ENCODE data around the gene ITIH4.

Gene ITIH4

DNA sequence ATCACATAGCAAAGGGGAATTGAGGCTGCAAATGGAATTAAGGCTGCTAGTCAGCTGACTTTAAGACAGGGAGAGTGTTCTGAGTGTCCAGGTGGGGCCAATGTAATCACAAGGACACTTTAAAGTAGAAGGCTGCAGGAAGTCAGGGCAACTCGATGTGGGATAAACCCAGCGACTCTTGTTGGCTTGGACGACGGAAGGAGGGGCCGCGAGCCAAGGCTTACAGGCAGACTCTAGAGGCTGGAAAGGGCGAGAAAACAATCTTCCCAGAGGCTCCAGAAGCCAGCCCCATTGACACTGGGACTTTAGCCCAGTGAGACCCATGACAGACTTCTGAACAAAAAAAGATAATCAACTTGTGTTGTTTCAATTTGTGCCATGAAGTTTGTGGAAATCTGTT lies 17.3 kb upstream of the ITIH4 start:
- peaks cover 34% of the 10 kb centered on the region for H3K36me3 ChIP-seq (ENCODE audit: insufficient read depth, low read length)
- no peaks in the 10 kb centered on the region for H3K27me3 ChIP-seq (ENCODE audit: insufficient read depth, low read length, poor library complexity)
- H4K20me1 ChIP-seq (ENCODE audit: insufficient read depth, low read length): no peaks in the 10 kb centered on the region
- TF ChIP-seq EZH2 (IDR thresholded peaks at IDR 0.05; ENCODE audit: borderline replicate concordance, low read depth, low read length, severe bottlenecking) (no peak), CTCF (IDR thresholded peaks at IDR 0.05; ENCODE audit: borderline replicate concordance, extremely low read depth, low read length, poor library complexity, severe bottlenecking) (no peak)
- no peak overlapping the region for H2AFZ ChIP-seq (ENCODE audit: low read depth, low read length)
- no peak for ATAC-seq (ENCODE audit: insufficient read depth, low read depth)
- no peak overlapping the region for H3K27ac ChIP-seq (ENCODE audit: low read length)
- H3K79me2 ChIP-seq (ENCODE audit: insufficient read depth, low read length): no peaks in the 10 kb centered on the region
- no peaks in the 10 kb centered on the region for H3K4me1 ChIP-seq (ENCODE audit: insufficient read depth, low read length)
- H3K4me2 ChIP-seq (ENCODE audit: insufficient read depth, low read length): no peak overlapping the region
- no peaks in the 10 kb centered on the region for H3K9me3 ChIP-seq (ENCODE audit: insufficient read depth, low read length, severe bottlenecking)
- no peak for DNase-seq
- H3K4me3 ChIP-seq (ENCODE audit: low read depth in 1 of 2, low read length in 2 of 2): no peak overlapping the region
- H3K9ac ChIP-seq (ENCODE audit: low read depth, low read length): no peak overlapping the region

DNA sequence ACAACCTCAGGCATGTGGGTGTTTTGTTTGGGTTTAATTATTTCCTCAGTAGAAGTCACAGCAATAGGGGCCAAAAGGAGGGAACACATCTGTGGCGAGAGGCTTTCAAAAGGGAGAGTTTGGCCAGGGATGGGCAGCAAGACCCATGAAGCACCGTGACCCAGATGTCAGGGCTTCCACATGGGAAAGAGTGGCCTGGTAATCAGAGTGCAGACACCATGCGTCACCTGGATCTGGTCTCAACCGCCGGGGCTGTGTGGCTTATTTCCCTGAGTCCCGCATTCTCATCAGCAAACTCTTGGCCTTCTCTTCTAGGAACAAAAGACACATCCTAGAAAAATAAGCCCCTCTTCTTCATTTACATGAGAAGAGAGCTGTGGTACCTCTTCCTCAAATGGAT lies 16.8 kb upstream of the ITIH4 start:
- no peak overlapping the region for H2AFZ ChIP-seq (ENCODE audit: low read depth, low read length)
- no peak overlapping the region for H3K27ac ChIP-seq (ENCODE audit: low read length)
- H3K9me3 ChIP-seq (ENCODE audit: insufficient read depth, low read length, severe bottlenecking): no peaks in the 10 kb centered on the region
- H3K79me2 ChIP-seq (ENCODE audit: insufficient read depth, low read length): no peaks in the 10 kb centered on the region
- H3K9ac ChIP-seq (ENCODE audit: low read depth, low read length): no peak overlapping the region
- no peak for DNase-seq
- no peak for ATAC-seq (ENCODE audit: insufficient read depth, low read depth)
- H3K27me3 ChIP-seq (ENCODE audit: insufficient read depth, low read length, poor library complexity): no peaks in the 10 kb centered on the region
- H3K4me1 ChIP-seq (ENCODE audit: insufficient read depth, low read length): no peaks in the 10 kb centered on the region
- H3K36me3 ChIP-seq (ENCODE audit: insufficient read depth, low read length): peaks cover 37% of the 10 kb centered on the region
- no peak overlapping the region for H3K4me2 ChIP-seq (ENCODE audit: insufficient read depth, low read length)
- H3K4me3 ChIP-seq (ENCODE audit: low read depth in 1 of 2, low read length in 2 of 2): no peak overlapping the region
- TF ChIP-seq EZH2 (IDR thresholded peaks at IDR 0.05; ENCODE audit: borderline replicate concordance, low read depth, low read length, severe bottlenecking) (no peak), CTCF (IDR thresholded peaks at IDR 0.05; ENCODE audit: borderline replicate concordance, extremely low read depth, low read length, poor library complexity, severe bottlenecking) (no peak)
- no peaks in the 10 kb centered on the region for H4K20me1 ChIP-seq (ENCODE audit: insufficient read depth, low read length)

DNA sequence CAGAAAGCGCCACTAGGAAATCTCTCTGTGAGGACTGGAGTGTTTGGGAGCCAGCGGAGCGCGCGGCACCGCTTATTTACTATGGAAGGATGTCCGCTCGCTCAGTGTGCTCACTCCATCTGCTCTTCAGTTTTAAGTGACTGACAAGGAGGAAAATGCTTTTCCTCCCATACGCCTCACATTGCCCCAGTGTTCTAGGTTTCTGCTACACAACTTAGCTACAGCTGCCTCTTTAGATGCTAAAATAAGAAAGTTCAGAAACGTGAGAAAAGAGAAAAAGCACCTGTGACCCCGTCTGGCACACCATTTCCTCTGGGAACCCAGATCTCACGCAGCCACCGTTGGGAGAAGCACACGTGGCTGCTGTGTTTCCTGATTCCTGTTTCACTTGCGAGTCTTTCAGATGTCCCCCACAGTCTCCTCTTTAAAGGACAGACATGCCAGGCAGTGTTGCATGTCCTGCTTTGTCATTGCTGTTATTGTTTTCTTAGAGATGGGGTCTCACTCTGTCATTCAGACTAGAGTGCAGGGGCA lies 16.0 kb upstream of the ITIH4 start:
- H3K79me2 ChIP-seq (ENCODE audit: insufficient read depth, low read length): no peaks in the 10 kb centered on the region
- TF ChIP-seq CTCF (IDR thresholded peaks at IDR 0.05; ENCODE audit: borderline replicate concordance, extremely low read depth, low read length, poor library complexity, severe bottlenecking) (no peak), EZH2 (IDR thresholded peaks at IDR 0.05; ENCODE audit: borderline replicate concordance, low read depth, low read length, severe bottlenecking) (no peak)
- no peak overlapping the region for H3K9ac ChIP-seq (ENCODE audit: low read depth, low read length)
- no peak overlapping the region for H2AFZ ChIP-seq (ENCODE audit: low read depth, low read length)
- H3K4me2 ChIP-seq (ENCODE audit: insufficient read depth, low read length): no peak overlapping the region
- H3K4me3 ChIP-seq (ENCODE audit: low read depth in 1 of 2, low read length in 2 of 2): no peak overlapping the region
- no peaks in the 10 kb centered on the region for H3K4me1 ChIP-seq (ENCODE audit: insufficient read depth, low read length)
- ATAC-seq (ENCODE audit: insufficient read depth, low read depth): no peak
- no peaks in the 10 kb centered on the region for H3K9me3 ChIP-seq (ENCODE audit: insufficient read depth, low read length, severe bottlenecking)
- no peaks in the 10 kb centered on the region for H4K20me1 ChIP-seq (ENCODE audit: insufficient read depth, low read length)
- H3K27me3 ChIP-seq (ENCODE audit: insufficient read depth, low read length, poor library complexity): no peaks in the 10 kb centered on the region
- DNase-seq: no peak
- no peak overlapping the region for H3K27ac ChIP-seq (ENCODE audit: low read length)
- peaks cover 36% of the 10 kb centered on the region for H3K36me3 ChIP-seq (ENCODE audit: insufficient read depth, low read length)

Measured in DND-41 (cell line).